ENCODE measurements around the gene SEC23B. TPM values are rescaled to one million over a fixed set of nuclear protein-coding genes. Genes with fewer than 3 reads are reported as not detected.

SEC23B gene
- total and polyA plus RNA-seq, 2 donors (not counting 3 experiments of a cell fraction or from before 2014, with no cell fraction given): 38.0 to 44.0 TPM

GRCh38 chr20:18488301-18488700, 19.4 kb upstream of the SEC23B start:
- BruUV-seq (replicated peaks): no TSS peak
- Histone ChIP-seq H3K27me3 (ENCODE audit: control insufficient read depth in 2 of 2, insufficient read depth in 2 of 2, low read length in 2 of 2) (no peaks in the 10 kb centered on the region), H3K36me3 (ENCODE audit: control insufficient read depth in 2 of 2, extremely low read depth in 1 of 2, insufficient read depth in 2 of 2, low read length in 2 of 2) (peaks cover 2% of the 10 kb centered on the region in 2 experiments), H3K9me3 (replicated peaks; ENCODE audit: control insufficient read depth, insufficient read depth, low read length) (no peaks in the 10 kb centered on the region), H3K4me3 (replicated peaks in 1 of 3; ENCODE audit: insufficient read depth in 1 of 3, low read depth in 1 of 3, low read length in 3 of 3) (no peak overlapping the region), H2AFZ (ENCODE audit: low read depth, low read length) (no peak overlapping the region), H3K9me1 (replicated peaks; ENCODE audit: control insufficient read depth, extremely low read depth, insufficient read depth, low read length) (no peaks in the 10 kb centered on the region), H4K20me1 (replicated peaks; ENCODE audit: control insufficient read depth, extremely low read depth, insufficient read depth, low read length) (no peaks in the 10 kb centered on the region), H3K4me2 (ENCODE audit: insufficient read depth, low read length) (no peak overlapping the region), H3K79me2 (ENCODE audit: control insufficient read depth, insufficient read depth, low read length) (no peaks in the 10 kb centered on the region), H3K27ac (ENCODE audit: insufficient read depth, low read depth, low read length) (no peak overlapping the region), H3K9ac (replicated peaks; ENCODE audit: extremely low read depth, insufficient read depth, low read length) (no peak overlapping the region), H3K4me1 (ENCODE audit: control insufficient read depth, extremely low read depth, insufficient read depth, low read length) (no peaks in the 10 kb centered on the region)
- FAIRE-seq (no peak), DNase-seq (ENCODE audit: low read depth, low spot score) (no peak)
- intact Hi-C loops (cut with micrococcal nuclease) (no loop called here), dilution Hi-C loops (cut with MboI; ENCODE audit: extremely low pct_ligation_motif_present, low sequenced_read_pairs) (no loop called here)
- TF ChIP-seq JUN (IDR thresholded peaks at IDR 0.05; ENCODE audit: borderline replicate concordance, insufficient read depth, insufficient read length, low read depth): no peak
- no peak for TF ChIP-seq MYC (IDR thresholded peaks at IDR 0.05; ENCODE audit: low read depth, low read length)
- TF ChIP-seq POLR2AphosphoS5 (IDR thresholded peaks at IDR 0.05; ENCODE audit: insufficient read depth, low read depth, low read length): no peak
- no peak for TF ChIP-seq MAX (IDR thresholded peaks at IDR 0.05; ENCODE audit: insufficient read depth, insufficient read length)
- no peak for TF ChIP-seq GATA2 (IDR thresholded peaks at IDR 0.05; ENCODE audit: insufficient read depth, insufficient read length, low read depth, low read length)
- CTCF ChIA-PET: no interaction called here
- POLR2A ChIA-PET: no interaction called here

GRCh38 chr20:18496042-18496441, 11.7 kb upstream of the SEC23B start:
- no TSS peak for BruUV-seq (replicated peaks)
- peaks cover 4% of the 10 kb centered on the region for H3K79me2 ChIP-seq (ENCODE audit: control insufficient read depth, insufficient read depth, low read length)
- DNase-seq (ENCODE audit: low read depth, low spot score) (peak; percentile 5), FAIRE-seq (no peak)
- peak overlapping the region; percentile 40 for H3K9ac ChIP-seq (replicated peaks; ENCODE audit: extremely low read depth, insufficient read depth, low read length)
- H3K9me1 ChIP-seq (replicated peaks; ENCODE audit: control insufficient read depth, extremely low read depth, insufficient read depth, low read length): no peaks in the 10 kb centered on the region
- peaks cover 10% of the 10 kb centered on the region for H3K4me1 ChIP-seq (ENCODE audit: control insufficient read depth, extremely low read depth, insufficient read depth, low read length)
- intact Hi-C loops (cut with micrococcal nuclease) (no loop called here), dilution Hi-C loops (cut with MboI; ENCODE audit: extremely low pct_ligation_motif_present, low sequenced_read_pairs) (no loop called here)
- H3K4me3 ChIP-seq (replicated peaks in 1 of 3; ENCODE audit: insufficient read depth in 1 of 3, low read depth in 1 of 3, low read length in 3 of 3): peak overlapping the region; percentile 52 to 86 (median 77)
- no peaks in the 10 kb centered on the region for H3K36me3 ChIP-seq (ENCODE audit: control insufficient read depth in 2 of 2, extremely low read depth in 1 of 2, insufficient read depth in 2 of 2, low read length in 2 of 2)
- H4K20me1 ChIP-seq (replicated peaks; ENCODE audit: control insufficient read depth, extremely low read depth, insufficient read depth, low read length): no peaks in the 10 kb centered on the region
- POLR2A ChIA-PET: interaction anchor here (2.1 kb wide), 1 partner anchor 11 kb away, joined by 13 read pairs; the partner anchor contains the start of gene SEC23B
- CTCF ChIA-PET: interaction anchor here (0.6 to 1.9 kb wide), 5 partner anchors 10 to 29 kb away, joined by 3 to 6 read pairs (median 4); partner anchors contain the start of genes DZANK1, POLR3F and SEC23B
- no peaks in the 10 kb centered on the region for H3K27me3 ChIP-seq (ENCODE audit: control insufficient read depth in 2 of 2, insufficient read depth in 2 of 2, low read length in 2 of 2)
- TF ChIP-seq POLR2AphosphoS5 (IDR thresholded peaks at IDR 0.05; ENCODE audit: insufficient read depth, low read depth, low read length) (no peak), POLR2A (IDR thresholded peaks at IDR 0.05; ENCODE audit: low read depth, low read length) (no peak), MAX (IDR thresholded peaks at IDR 0.05; ENCODE audit: insufficient read depth, insufficient read length) (no peak), JUN (IDR thresholded peaks at IDR 0.05; ENCODE audit: borderline replicate concordance, insufficient read depth, insufficient read length, low read depth) (no peak), CTCF (IDR thresholded peaks at IDR 0.05; ENCODE audit: extremely low read depth in 1 of 2, insufficient read depth in 1 of 2, low read depth in 1 of 2, low read length in 2 of 2) (no peak), GATA2 (IDR thresholded peaks at IDR 0.05; ENCODE audit: insufficient read depth, insufficient read length, low read depth, low read length) (no peak)
- peak overlapping the region; percentile 95 for H3K4me2 ChIP-seq (ENCODE audit: insufficient read depth, low read length)
- peak overlapping the region; percentile 67 for H2AFZ ChIP-seq (ENCODE audit: low read depth, low read length)
- no peaks in the 10 kb centered on the region for H3K9me3 ChIP-seq (replicated peaks; ENCODE audit: control insufficient read depth, insufficient read depth, low read length)
- H3K27ac ChIP-seq (ENCODE audit: insufficient read depth, low read depth, low read length): no peak overlapping the region

Measured in endothelial cell of umbilical vein (primary cell).